Measurements from ENCODE around the gene COL23A1.

GRCh38 chr5:178612299-178612698 lies 22.1 kb upstream of the COL23A1 start:
- TF ChIP-seq, protein P1, sequence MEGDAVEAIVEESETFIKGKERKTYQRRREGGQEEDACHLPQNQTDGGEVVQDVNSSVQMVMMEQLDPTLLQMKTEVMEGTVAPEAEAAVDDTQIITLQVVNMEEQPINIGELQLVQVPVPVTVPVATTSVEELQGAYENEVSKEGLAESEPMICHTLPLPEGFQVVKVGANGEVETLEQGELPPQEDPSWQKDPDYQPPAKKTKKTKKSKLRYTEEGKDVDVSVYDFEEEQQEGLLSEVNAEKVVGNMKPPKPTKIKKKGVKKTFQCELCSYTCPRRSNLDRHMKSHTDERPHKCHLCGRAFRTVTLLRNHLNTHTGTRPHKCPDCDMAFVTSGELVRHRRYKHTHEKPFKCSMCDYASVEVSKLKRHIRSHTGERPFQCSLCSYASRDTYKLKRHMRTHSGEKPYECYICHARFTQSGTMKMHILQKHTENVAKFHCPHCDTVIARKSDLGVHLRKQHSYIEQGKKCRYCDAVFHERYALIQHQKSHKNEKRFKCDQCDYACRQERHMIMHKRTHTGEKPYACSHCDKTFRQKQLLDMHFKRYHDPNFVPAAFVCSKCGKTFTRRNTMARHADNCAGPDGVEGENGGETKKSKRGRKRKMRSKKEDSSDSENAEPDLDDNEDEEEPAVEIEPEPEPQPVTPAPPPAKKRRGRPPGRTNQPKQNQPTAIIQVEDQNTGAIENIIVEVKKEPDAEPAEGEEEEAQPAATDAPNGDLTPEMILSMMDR (optimal IDR thresholded peaks at IDR 0.05 in 1 of 3, IDR thresholded peaks at IDR 0.05 in 1 of 3, conservative IDR thresholded peaks at IDR 0.05 in 1 of 3; ENCODE audit: extremely low read depth in 1 of 3, insufficient read depth in 2 of 3, low read length in 3 of 3), result no peak
- TF ChIP-seq EZH2 (IDR thresholded peaks at IDR 0.05; ENCODE audit: low read length), result no peak
